ENCODE results near the gene DICER1.

DNA sequence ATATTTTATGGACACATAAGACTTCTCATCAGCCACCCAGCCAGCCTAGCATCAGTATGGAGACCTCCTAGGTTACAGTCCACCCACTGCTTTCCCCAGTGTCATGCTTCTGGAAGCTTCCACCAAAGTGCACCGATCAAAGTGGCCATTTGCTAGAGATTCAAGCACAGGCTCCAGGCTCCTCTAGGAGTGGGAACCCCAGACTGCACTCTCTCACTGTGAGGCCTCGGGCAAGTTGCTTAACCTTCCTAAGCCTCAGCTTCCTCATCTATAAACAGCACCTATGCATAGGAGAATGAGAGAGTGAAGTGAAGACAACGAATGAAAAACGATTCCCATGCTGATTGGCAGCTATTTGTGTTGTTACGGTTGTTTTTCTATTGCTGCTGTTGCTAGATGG lies 94.4 kb downstream of the DICER1 start:
- no peak for TF ChIP-seq EP300 (IDR thresholded peaks at IDR 0.05)
- TF ChIP-seq, protein P1, sequence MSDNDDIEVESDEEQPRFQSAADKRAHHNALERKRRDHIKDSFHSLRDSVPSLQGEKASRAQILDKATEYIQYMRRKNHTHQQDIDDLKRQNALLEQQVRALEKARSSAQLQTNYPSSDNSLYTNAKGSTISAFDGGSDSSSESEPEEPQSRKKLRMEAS (IDR thresholded peaks at IDR 0.05), result no peak
- TF ChIP-seq, protein P2, sequence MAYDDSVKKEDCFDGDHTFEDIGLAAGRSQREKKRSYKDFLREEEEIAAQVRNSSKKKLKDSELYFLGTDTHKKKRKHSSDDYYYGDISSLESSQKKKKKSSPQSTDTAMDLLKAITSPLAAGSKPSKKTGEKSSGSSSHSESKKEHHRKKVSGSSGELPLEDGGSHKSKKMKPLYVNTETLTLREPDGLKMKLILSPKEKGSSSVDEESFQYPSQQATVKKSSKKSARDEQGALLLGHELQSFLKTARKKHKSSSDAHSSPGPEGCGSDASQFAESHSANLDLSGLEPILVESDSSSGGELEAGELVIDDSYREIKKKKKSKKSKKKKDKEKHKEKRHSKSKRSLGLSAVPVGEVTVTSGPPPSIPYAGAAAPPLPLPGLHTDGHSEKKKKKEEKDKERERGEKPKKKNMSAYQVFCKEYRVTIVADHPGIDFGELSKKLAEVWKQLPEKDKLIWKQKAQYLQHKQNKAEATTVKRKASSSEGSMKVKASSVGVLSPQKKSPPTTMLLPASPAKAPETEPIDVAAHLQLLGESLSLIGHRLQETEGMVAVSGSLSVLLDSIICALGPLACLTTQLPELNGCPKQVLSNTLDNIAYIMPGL (CRISPR knock-in tag; IDR thresholded peaks at IDR 0.05; ENCODE audit: borderline replicate concordance), result no peak
- no peak for TF ChIP-seq POLR2A (IDR thresholded peaks at IDR 0.05; ENCODE audit: low read length)
- no peak for TF ChIP-seq HOXA7 (CRISPR knock-in tag; IDR thresholded peaks at IDR 0.05)
- no peak for TF ChIP-seq RAD21 (conservative IDR thresholded peaks at IDR 0.05 in 1 of 2, IDR thresholded peaks at IDR 0.05 in 1 of 2)
- TF ChIP-seq, protein P3, sequence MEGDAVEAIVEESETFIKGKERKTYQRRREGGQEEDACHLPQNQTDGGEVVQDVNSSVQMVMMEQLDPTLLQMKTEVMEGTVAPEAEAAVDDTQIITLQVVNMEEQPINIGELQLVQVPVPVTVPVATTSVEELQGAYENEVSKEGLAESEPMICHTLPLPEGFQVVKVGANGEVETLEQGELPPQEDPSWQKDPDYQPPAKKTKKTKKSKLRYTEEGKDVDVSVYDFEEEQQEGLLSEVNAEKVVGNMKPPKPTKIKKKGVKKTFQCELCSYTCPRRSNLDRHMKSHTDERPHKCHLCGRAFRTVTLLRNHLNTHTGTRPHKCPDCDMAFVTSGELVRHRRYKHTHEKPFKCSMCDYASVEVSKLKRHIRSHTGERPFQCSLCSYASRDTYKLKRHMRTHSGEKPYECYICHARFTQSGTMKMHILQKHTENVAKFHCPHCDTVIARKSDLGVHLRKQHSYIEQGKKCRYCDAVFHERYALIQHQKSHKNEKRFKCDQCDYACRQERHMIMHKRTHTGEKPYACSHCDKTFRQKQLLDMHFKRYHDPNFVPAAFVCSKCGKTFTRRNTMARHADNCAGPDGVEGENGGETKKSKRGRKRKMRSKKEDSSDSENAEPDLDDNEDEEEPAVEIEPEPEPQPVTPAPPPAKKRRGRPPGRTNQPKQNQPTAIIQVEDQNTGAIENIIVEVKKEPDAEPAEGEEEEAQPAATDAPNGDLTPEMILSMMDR (IDR thresholded peaks at IDR 0.05), result no peak
- TF ChIP-seq FOSL2 (IDR thresholded peaks at IDR 0.05), result no peak
- TF ChIP-seq FOSL2 (CRISPR knock-in tag; IDR thresholded peaks at IDR 0.05), result no peak
- TF ChIP-seq, protein P4, sequence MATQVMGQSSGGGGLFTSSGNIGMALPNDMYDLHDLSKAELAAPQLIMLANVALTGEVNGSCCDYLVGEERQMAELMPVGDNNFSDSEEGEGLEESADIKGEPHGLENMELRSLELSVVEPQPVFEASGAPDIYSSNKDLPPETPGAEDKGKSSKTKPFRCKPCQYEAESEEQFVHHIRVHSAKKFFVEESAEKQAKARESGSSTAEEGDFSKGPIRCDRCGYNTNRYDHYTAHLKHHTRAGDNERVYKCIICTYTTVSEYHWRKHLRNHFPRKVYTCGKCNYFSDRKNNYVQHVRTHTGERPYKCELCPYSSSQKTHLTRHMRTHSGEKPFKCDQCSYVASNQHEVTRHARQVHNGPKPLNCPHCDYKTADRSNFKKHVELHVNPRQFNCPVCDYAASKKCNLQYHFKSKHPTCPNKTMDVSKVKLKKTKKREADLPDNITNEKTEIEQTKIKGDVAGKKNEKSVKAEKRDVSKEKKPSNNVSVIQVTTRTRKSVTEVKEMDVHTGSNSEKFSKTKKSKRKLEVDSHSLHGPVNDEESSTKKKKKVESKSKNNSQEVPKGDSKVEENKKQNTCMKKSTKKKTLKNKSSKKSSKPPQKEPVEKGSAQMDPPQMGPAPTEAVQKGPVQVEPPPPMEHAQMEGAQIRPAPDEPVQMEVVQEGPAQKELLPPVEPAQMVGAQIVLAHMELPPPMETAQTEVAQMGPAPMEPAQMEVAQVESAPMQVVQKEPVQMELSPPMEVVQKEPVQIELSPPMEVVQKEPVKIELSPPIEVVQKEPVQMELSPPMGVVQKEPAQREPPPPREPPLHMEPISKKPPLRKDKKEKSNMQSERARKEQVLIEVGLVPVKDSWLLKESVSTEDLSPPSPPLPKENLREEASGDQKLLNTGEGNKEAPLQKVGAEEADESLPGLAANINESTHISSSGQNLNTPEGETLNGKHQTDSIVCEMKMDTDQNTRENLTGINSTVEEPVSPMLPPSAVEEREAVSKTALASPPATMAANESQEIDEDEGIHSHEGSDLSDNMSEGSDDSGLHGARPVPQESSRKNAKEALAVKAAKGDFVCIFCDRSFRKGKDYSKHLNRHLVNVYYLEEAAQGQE (IDR thresholded peaks at IDR 0.05), result no peak
- TF ChIP-seq CHD2 (IDR thresholded peaks at IDR 0.05; ENCODE audit: low read length, partially characterized antibody), result no peak
- TF ChIP-seq ZC3H11A (IDR thresholded peaks at IDR 0.05), result no peak

Data from A549 (cell line).